ENCODE measurements around the gene KLF6. TPM values are rescaled to one million over a fixed set of nuclear protein-coding genes. Genes with fewer than 3 reads are reported as not detected.

Gene KLF6
- total and polyA plus RNA-seq, 2 of the 4 experiments (the other 2 are of a cell fraction) = 69.0 to 123 TPM

GRCh38 chr10:3813986-3814837 lies 29.2 kb upstream of the KLF6 start:
- no peak overlapping the region for H2BK20ac ChIP-seq (ENCODE audit: low read depth, low read length)
- H3K9ac ChIP-seq (ENCODE audit: low read depth, low read length) = no peak overlapping the region
- no TSS peak for BruUV-seq (replicated peaks)

More at GRCh38 chr10:3813986-3814837, 29.2 kb upstream of the KLF6 start:
- POLR2A ChIA-PET (ENCODE audit: unreplicated experiment) = interaction anchor here (1.1 kb wide), 1 partner anchor 92 kb away, joined by 4 read pairs; no protein-coding TSS in a partner anchor
- CTCF ChIA-PET = interaction anchor here (0.6 kb wide), 1 partner anchor 651 kb away, joined by 3 read pairs; no protein-coding TSS in a partner anchor
- H3K4me3 ChIP-seq (ENCODE audit: insufficient read depth, low read depth, low read length) = no peak overlapping the region
- in situ Hi-C loops (cut with MboI; ENCODE audit: low sequenced_read_pairs) (no loop called here), intact Hi-C loops (cut with micrococcal nuclease) (no loop called here), dilution Hi-C loops (cut with HindIII; ENCODE audit: low sequenced_read_pairs, unreplicated experiment) (no loop called here)
- no peak overlapping the region for H2AFZ ChIP-seq (replicated peaks; ENCODE audit: low read length, poor library complexity)
- H3K4me1 ChIP-seq (ENCODE audit: control insufficient read depth, insufficient read depth, low read length) = peaks cover 20% of the 10 kb centered on the region
- 91% methylated on average over 4 of the region's 15 CpGs; no CpG with 5 or more reads in 1 of the 2 experiments for WGBS, 2 experiments (ENCODE audit: extremely low coverage in 2 of 2, insufficient read length in 1 of 2)
- H3K4ac ChIP-seq (ENCODE audit: low read depth, low read length) = 0 out of 2 replicates have a peak overlapping the region, but pooled peaks have one; percentile 10
- H4K5ac ChIP-seq (ENCODE audit: low read depth, low read length) = no peak overlapping the region
- H3K9me3 ChIP-seq (ENCODE audit: control insufficient read depth, insufficient read depth, low read length) = no peaks in the 10 kb centered on the region
- H2BK120ac ChIP-seq (ENCODE audit: low read depth, low read length) = no peak overlapping the region
- peak overlapping the region; percentile 58; the same call in 1 of the 3 replicates for H2BK15ac ChIP-seq (ENCODE audit: low read depth, low read length)
- DNase-seq (peak; percentile 35), ATAC-seq (ENCODE audit: low read depth) (no peak)
- no peak overlapping the region for H3K18ac ChIP-seq (ENCODE audit: low read depth, low read length)
- peaks cover 11% of the 10 kb centered on the region for H3K9me1 ChIP-seq (ENCODE audit: insufficient read depth, low read length)
- peaks cover 0 to 11% of the 10 kb centered on the region in 2 experiments; a peak in 3 of 4 replicates for H3K79me1 ChIP-seq (ENCODE audit: low read depth in 1 of 2, low read length in 2 of 2)
- H4K91ac ChIP-seq (ENCODE audit: insufficient read depth, low read depth, low read length) = no peak overlapping the region
- no peaks in the 10 kb centered on the region for H3K36me3 ChIP-seq (ENCODE audit: control insufficient read depth, insufficient read depth, low read length)
- no peak overlapping the region for H3K56ac ChIP-seq (ENCODE audit: extremely low read depth, insufficient read depth, low read length)
- H3K27me3 ChIP-seq (ENCODE audit: control insufficient read depth, insufficient read depth, low read length) = no peaks in the 10 kb centered on the region
- H2AK9ac ChIP-seq (replicated peaks; ENCODE audit: low read depth, low read length, poor library complexity) = peak overlapping the region; percentile 50
- no peak overlapping the region for H2BK5ac ChIP-seq (ENCODE audit: low read depth, low read length, poor library complexity, severe bottlenecking)
- no peak overlapping the region for H4K8ac ChIP-seq (ENCODE audit: low read depth in 2 of 2, low read length in 2 of 2)
- H3K14ac ChIP-seq (replicated peaks; ENCODE audit: low read depth, low read length) = no peak overlapping the region; the same call in 1 of the 2 replicates
- H3K23ac ChIP-seq (ENCODE audit: low read depth, low read length) = no peak overlapping the region
- H4K20me1 ChIP-seq (ENCODE audit: insufficient read depth, low read length) = no peaks in the 10 kb centered on the region
- no peak overlapping the region for H3K4me2 ChIP-seq (ENCODE audit: low read depth, low read length)
- H3K27ac ChIP-seq (ENCODE audit: insufficient read depth, low read length) = no peak overlapping the region
- peak overlapping the region; percentile 67; the same call in 1 of the 2 replicates for H2AK5ac ChIP-seq (ENCODE audit: low read depth, low read length)
- TF ChIP-seq FOS (IDR thresholded peaks at IDR 0.05; ENCODE audit: low read depth, low read length) (no peak), USF2 (IDR thresholded peaks at IDR 0.05; ENCODE audit: low read depth, low read length) (no peak), CTCF (conservative IDR thresholded peaks at IDR 0.05; ENCODE audit: low read depth, low read length) (no peak), RAD21 (IDR thresholded peaks at IDR 0.05; ENCODE audit: low read length) (no peak), MAZ (IDR thresholded peaks at IDR 0.05; ENCODE audit: borderline replicate concordance, low read depth, low read length) (no peak)
